CD14-positive monocyte (primary cell): ENCODE results near the gene TEF. TPM values are rescaled to one million over a fixed set of nuclear protein-coding genes. Genes with fewer than 3 reads are reported as not detected.

Experiments
- DNase-seq, 3 donors: peaks; one replicate each; pipeline ENCODE4 v3.0.0-alpha.2; 2011 to 2022
- H2AFZ ChIP-seq: 2 replicates; pipeline ENCODE4 v1.6.0; 2012; ENCODE audit warnings: mild to moderate bottlenecking, low read depth, low read length, inconsistent platforms; ENCODE audit not compliant: insufficient read depth, poor library complexity, severe bottlenecking
- H3K27ac ChIP-seq, 2 donors: 1 replicate in 1 of 2; 2 replicates in 1 of 2; pipeline ENCODE4 v1.5.1; 2012 to 2013; ENCODE audit warnings: low read length in 2 of 2, control low read depth in 1 of 2, inconsistent platforms in 1 of 2, low read depth in 1 of 2, mild to moderate bottlenecking in 1 of 2
- H3K27me3 ChIP-seq, 2 donors: one replicate each; pipeline versions ENCODE4 v1.6.0 to v1.6.1; 2011 to 2013; ENCODE audit warnings: low read length in 2 of 2; ENCODE audit not compliant: control insufficient read depth in 2 of 2, insufficient read depth in 2 of 2
- H3K36me3 ChIP-seq, 2 donors: replicated peaks in 1 of 2; 1 replicate in 1 of 2; 2 replicates in 1 of 2; pipeline versions ENCODE4 v1.5.1 to v1.6.1; 2012 to 2013; ENCODE audit warnings: low read length in 2 of 2, control low read depth in 1 of 2, inconsistent platforms in 1 of 2, mild to moderate bottlenecking in 1 of 2; ENCODE audit not compliant: insufficient read depth in 2 of 2, control insufficient read depth in 1 of 2
- H3K4me1 ChIP-seq, 2 donors: 1 replicate in 1 of 2; 2 replicates in 1 of 2; pipeline versions ENCODE4 v1.5.1 to v1.6.1; 2012 to 2013; ENCODE audit warnings: low read length in 2 of 2, control low read depth in 1 of 2, inconsistent platforms in 1 of 2, mild to moderate bottlenecking in 1 of 2, moderate library complexity in 1 of 2; ENCODE audit not compliant: insufficient read depth in 2 of 2, control insufficient read depth in 1 of 2
- H3K4me2 ChIP-seq: replicated peaks from 2 replicates; pipeline ENCODE3; 2012; ENCODE audit warnings: low read length, moderate library complexity, mild to moderate bottlenecking; ENCODE audit not compliant: poor library complexity, severe bottlenecking; ENCODE audit errors: extremely low read depth
- H3K4me3 ChIP-seq, 3 experiments: fragments of 200-600 bp in 1 of 3; sonication (generic) in 1 of 3; replicated peaks in 1 of 3; 1 replicate in 2 of 3; 2 replicates in 1 of 3; pipeline ENCODE4 v1.5.1; 2011 to 2013; ENCODE audit warnings: low read length in 3 of 3, mild to moderate bottlenecking in 3 of 3, control low read depth in 2 of 3, low read depth in 2 of 3, inconsistent platforms in 1 of 3, moderate library complexity in 1 of 3
- H3K79me2 ChIP-seq: 2 replicates; pipeline ENCODE4 v1.6.0; 2012; ENCODE audit warnings: mild to moderate bottlenecking, control low read depth, inconsistent platforms, low read length, moderate library complexity; ENCODE audit not compliant: insufficient read depth
- H3K9ac ChIP-seq: 2 replicates; pipeline ENCODE4 v1.6.0; 2017; ENCODE audit warnings: low read length, mild to moderate bottlenecking; ENCODE audit not compliant: insufficient read depth, poor library complexity, severe bottlenecking
- H3K9me3 ChIP-seq, 2 donors: replicated peaks in 1 of 2; 1 replicate in 1 of 2; 2 replicates in 1 of 2; pipeline versions ENCODE4 v1.5.1 to v1.6.1; 2012 to 2013; ENCODE audit warnings: low read length in 2 of 2, control low read depth in 1 of 2; ENCODE audit not compliant: control insufficient read depth in 1 of 2, insufficient read depth in 1 of 2
- H4K20me1 ChIP-seq: 2 replicates; pipeline ENCODE4 v1.6.0; 2012; ENCODE audit warnings: mild to moderate bottlenecking, low read length, control low read depth, moderate library complexity; ENCODE audit not compliant: insufficient read depth
- H3K27ac Mint-ChIP-seq, 7 donors: one replicate each; pipeline ENCODE4 v1.8.0; 2020; ENCODE audit warnings: mild to moderate bottlenecking in 7 of 7, mixed read lengths in 7 of 7, moderate library complexity in 6 of 7, inconsistent platforms in 2 of 7
- H3K27me3 Mint-ChIP-seq, 3 donors: one replicate each; pipeline ENCODE4 v1.8.0; 2021 to 2022; ENCODE audit warnings: low read depth in 3 of 3, mild to moderate bottlenecking in 3 of 3, mixed read lengths in 3 of 3, moderate library complexity in 3 of 3, inconsistent platforms in 1 of 3
- H3K36me3 Mint-ChIP-seq, 2 donors: one replicate each; pipeline ENCODE4 v1.8.0; 2020; ENCODE audit warnings: mixed read lengths in 2 of 2, inconsistent platforms in 1 of 2, mild to moderate bottlenecking in 1 of 2
- H3K4me1 Mint-ChIP-seq: one replicate; pipeline ENCODE4 v1.8.0; 2020; ENCODE audit warnings: mild to moderate bottlenecking, mixed read lengths
- H3K4me3 Mint-ChIP-seq, 2 donors: one replicate each; pipeline ENCODE4 v1.8.0; 2020; ENCODE audit warnings: mild to moderate bottlenecking in 2 of 2, mixed read lengths in 2 of 2, moderate library complexity in 1 of 2
- H3K9me3 Mint-ChIP-seq, 7 donors: one replicate each; pipeline ENCODE4 v1.8.0; 2020 to 2022; ENCODE audit warnings: mixed read lengths in 7 of 7, mild to moderate bottlenecking in 6 of 7, moderate library complexity in 6 of 7, inconsistent platforms in 2 of 7
- CTCF ChIP-seq: fragments of 200-600 bp; IDR thresholded peaks from one replicate; pipeline ENCODE4 v1.8.0; 2022; ENCODE audit warnings: antibody characterized with exemption, mild to moderate bottlenecking
- WGBS: methylation state at CpG from one replicate; pipeline ENCODE4 v1.1.5; 2013; ENCODE audit warnings: missing lambda C conversion rate; ENCODE audit not compliant: insufficient coverage; 5-methylcytosine and 5-hydroxymethylcytosine counted together
- intact Hi-C, 2 donors: fragments of 100-400 bp; cut with micrococcal nuclease; formaldehyde crosslinking; loops; one replicate each; pipeline versions ENCODE4 v1.15.0 to v1.15.1; 2023
- polyA plus RNA-seq, 3 donors: library from polyadenylated mRNA; depleted of rRNA in 1 of 3; unstranded in 2 of 3; stranded (reverse) in 1 of 3; fragments of 300-500 nt in 2 of 3; fragments of >200 nt in 1 of 3; fragmentation: Illumina TruSeq in 2 of 3; gene quantifications; 1 replicate in 2 of 3; 2 replicates in 1 of 3; pipeline ENCODE4 v1.2.3, GENCODE V29; 2012 to 2021

The TEF gene
- polyA plus RNA-seq, 3 donors = 0.71 to 1.7 (median 1.1) TPM

GRCh38 chr22:41351011-41351410, 30.7 kb upstream of the TEF start:
- H3K4me2 ChIP-seq = no peak overlapping the region
- no peak overlapping the region for H3K4me3 ChIP-seq
- no peak for DNase-seq
- WGBS = 95% methylated on average over 3 of the region's 5 CpGs
- no peaks in the 10 kb centered on the region for H3K4me1 ChIP-seq
- Mint-ChIP-seq H3K4me1 (no peaks in the 10 kb centered on the region), H3K36me3 (peaks cover 88 to 96% of the 10 kb centered on the region in 2 donors), H3K4me3 (no peak overlapping the region), H3K9me3 (peaks cover 0 to 2% (median 0%) of the 10 kb centered on the region in 7 donors), H3K27me3 (peaks cover 0 to 1% (median 0%) of the 10 kb centered on the region in 3 donors), H3K27ac (peak overlapping the region in 1 of 7 donors; percentile 34)
- no peak overlapping the region for H3K27ac ChIP-seq
- H3K9ac ChIP-seq = no peak overlapping the region
- H3K79me2 ChIP-seq = no peaks in the 10 kb centered on the region
- no peaks in the 10 kb centered on the region for H3K9me3 ChIP-seq
- no peaks in the 10 kb centered on the region for H3K27me3 ChIP-seq
- H3K36me3 ChIP-seq = peaks cover 92 to 97% of the 10 kb centered on the region in 2 donors
- intact Hi-C loops = no loop called here
- H4K20me1 ChIP-seq = no peaks in the 10 kb centered on the region
- no peak for TF ChIP-seq CTCF
- H2AFZ ChIP-seq = no peak overlapping the region

GRCh38 chr22:41352058-41352457, 29.7 kb upstream of the TEF start:
- DNase-seq = no peak
- no peak overlapping the region for H3K4me2 ChIP-seq
- no peak for TF ChIP-seq CTCF
- no peak overlapping the region for H3K9ac ChIP-seq
- no peak overlapping the region for H3K4me3 ChIP-seq
- H3K36me3 ChIP-seq = peaks cover 93 to 97% of the 10 kb centered on the region in 2 donors
- no peaks in the 10 kb centered on the region for H3K4me1 ChIP-seq
- no peaks in the 10 kb centered on the region for H3K79me2 ChIP-seq
- H4K20me1 ChIP-seq = no peaks in the 10 kb centered on the region
- H2AFZ ChIP-seq = no peak overlapping the region
- Mint-ChIP-seq H3K36me3 (peaks cover 87 to 96% of the 10 kb centered on the region in 2 donors), H3K27ac (no peak overlapping the region), H3K27me3 (peaks cover 0 to 1% (median 0%) of the 10 kb centered on the region in 3 donors), H3K9me3 (peaks cover 0 to 2% (median 0%) of the 10 kb centered on the region in 7 donors), H3K4me1 (no peaks in the 10 kb centered on the region), H3K4me3 (no peak overlapping the region)
- 76% methylated on average over 2 of the region's 6 CpGs for WGBS
- H3K27ac ChIP-seq = no peak overlapping the region
- no peaks in the 10 kb centered on the region for H3K27me3 ChIP-seq
- no peaks in the 10 kb centered on the region for H3K9me3 ChIP-seq
- intact Hi-C loops = no loop called here
